ENCODE measurements around the gene ACOT11. TPM values are rescaled to one million over a fixed set of nuclear protein-coding genes. Genes with fewer than 3 reads are reported as not detected.

Gene ACOT11
- total RNA-seq, 2 donors from 2014 or later: 0.67 to 0.78 TPM

DNA sequence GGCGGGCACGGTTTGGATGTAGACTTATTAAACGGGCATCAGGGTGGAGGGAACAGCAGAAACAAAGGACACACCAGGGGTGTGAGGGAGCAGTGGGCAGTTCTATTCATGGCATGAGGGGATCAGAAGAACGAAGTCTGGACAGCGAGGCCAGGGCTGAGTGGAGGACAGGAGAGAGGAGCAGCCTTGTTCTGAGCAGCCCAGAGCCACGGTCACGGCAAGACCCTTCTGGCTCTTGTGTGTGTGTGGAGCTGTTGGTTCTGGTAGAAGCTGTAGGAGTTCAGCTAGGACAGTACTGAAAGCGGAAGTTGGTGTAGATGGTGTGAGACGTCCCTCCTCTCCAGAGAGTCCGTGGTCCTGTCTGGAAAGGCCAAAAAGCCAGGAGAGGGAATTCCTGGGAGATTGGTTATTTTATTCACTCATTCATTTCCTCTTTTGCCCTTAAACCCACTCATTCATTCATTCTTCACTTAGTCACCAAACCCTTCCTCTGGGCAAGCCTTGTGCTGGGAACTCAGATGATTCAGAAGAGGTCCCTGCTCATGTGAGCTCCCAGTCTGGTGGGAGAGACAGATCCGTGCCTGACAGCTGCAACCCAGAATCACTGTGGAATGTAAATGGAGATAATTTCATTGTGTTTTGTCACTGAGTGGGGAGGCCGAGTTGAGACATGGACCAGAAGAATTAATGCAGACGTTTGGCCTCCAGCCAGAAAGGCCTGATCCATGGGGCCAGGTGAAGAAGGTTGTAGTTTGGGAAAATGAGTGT, 4.1 kb upstream of the ACOT11 start:
- no peaks in the 10 kb centered on the region for H3K36me3 Mint-ChIP-seq (ENCODE audit: low read depth)
- H3K9me3 ChIP-seq (ENCODE audit: control insufficient read depth, low read length, poor library complexity, severe bottlenecking): no peaks in the 10 kb centered on the region
- H3K27ac Mint-ChIP-seq: peak overlapping the region; percentile 60
- no peaks in the 10 kb centered on the region for H3K27me3 Mint-ChIP-seq
- H3K4me1 Mint-ChIP-seq: peaks cover 20% of the 10 kb centered on the region
- DNase-seq (no peak), ATAC-seq (no peak)
- peak overlapping the region; percentile 7 for H3K4me3 Mint-ChIP-seq

DNA sequence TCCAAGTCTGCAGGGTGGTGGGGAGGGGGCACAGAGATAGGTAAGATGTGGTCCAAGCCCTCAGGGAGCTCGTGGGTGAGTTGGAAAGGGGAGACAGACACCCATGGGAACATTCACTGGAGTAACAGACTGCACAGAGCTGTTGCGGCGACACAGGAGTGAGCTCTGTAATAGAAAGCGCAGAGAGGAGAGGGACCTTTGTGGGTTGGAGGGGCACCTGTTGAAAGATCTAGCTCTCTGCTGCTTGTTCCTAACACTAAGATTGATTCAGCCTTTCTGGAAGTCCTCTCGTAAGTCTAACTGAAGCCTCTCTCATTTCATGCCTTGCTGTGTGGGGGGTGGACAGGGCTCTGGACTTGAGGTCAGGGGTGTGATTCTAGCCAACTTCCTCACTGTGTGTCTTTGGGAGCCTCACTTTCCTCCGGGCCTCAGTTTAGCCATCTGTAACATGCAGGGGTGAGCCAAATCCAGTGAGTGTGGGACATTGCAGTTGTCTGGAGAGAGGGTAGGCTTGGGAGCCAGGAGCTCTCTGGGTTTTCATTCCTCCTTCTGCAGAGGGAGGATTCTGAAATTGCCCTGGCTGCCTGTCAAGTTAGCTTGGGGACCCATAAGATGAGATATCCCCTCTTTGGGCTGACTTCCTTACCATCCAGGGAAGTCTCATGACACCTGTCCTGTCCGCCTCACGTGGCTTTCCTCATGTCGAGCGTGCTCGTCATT, 2.0 kb upstream of the ACOT11 start:
- H3K27ac Mint-ChIP-seq: no peak overlapping the region

DNA sequence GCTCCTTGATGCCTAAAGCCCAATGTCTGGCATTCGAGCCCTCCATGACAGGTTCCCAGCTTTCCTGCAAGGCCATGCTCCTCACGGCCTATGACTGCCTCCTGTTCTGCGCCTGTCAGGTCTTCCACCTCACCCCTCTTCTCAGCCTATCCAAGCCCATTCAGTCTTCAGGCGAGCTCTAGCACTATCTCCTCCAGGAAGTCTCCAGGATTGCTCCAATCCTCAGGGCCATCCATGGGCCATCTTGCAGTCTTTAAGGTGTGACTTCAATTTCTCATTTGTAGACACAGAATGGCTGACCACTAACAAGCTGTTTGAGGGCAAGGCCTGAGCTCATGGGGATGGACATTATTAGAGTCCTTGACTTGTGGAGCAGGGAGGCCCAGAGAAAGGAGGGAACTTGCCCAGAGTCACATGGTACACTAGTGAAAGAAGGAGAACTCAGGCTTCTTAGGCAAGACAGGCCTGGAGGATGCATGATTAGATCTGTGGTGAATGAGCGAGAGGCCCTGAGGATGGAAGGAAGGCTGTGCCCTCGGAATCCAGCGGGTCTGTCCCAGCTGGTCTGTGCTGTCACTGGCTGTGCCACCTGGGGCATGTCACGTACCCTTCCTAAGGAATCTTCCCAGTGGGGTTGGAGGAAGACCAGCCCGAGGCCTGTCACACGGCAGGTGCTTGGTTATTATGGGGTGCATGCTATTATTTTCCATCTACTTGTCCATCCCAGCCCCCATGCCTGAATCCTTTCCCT, 1.2 kb upstream of the ACOT11 start:
- Mint-ChIP-seq H3K36me3 (ENCODE audit: low read depth) (no peaks in the 10 kb centered on the region), H3K27me3 (no peaks in the 10 kb centered on the region), H3K4me1 (peaks cover 16% of the 10 kb centered on the region), H3K4me3 (no peak overlapping the region), H3K27ac (no peak overlapping the region)
- DNase-seq (no peak), ATAC-seq (no peak)
- H3K9me3 ChIP-seq (ENCODE audit: control insufficient read depth, low read length, poor library complexity, severe bottlenecking): no peaks in the 10 kb centered on the region

More for the DNA sequence above, 2.0 kb upstream of the ACOT11 start:
- Mint-ChIP-seq H3K27me3 (no peaks in the 10 kb centered on the region), H3K4me3 (no peak overlapping the region), H3K4me1 (peaks cover 20% of the 10 kb centered on the region), H3K36me3 (ENCODE audit: low read depth) (no peaks in the 10 kb centered on the region)
- no peaks in the 10 kb centered on the region for H3K9me3 ChIP-seq (ENCODE audit: control insufficient read depth, low read length, poor library complexity, severe bottlenecking)
- ATAC-seq (no peak), DNase-seq (no peak)

DNA sequence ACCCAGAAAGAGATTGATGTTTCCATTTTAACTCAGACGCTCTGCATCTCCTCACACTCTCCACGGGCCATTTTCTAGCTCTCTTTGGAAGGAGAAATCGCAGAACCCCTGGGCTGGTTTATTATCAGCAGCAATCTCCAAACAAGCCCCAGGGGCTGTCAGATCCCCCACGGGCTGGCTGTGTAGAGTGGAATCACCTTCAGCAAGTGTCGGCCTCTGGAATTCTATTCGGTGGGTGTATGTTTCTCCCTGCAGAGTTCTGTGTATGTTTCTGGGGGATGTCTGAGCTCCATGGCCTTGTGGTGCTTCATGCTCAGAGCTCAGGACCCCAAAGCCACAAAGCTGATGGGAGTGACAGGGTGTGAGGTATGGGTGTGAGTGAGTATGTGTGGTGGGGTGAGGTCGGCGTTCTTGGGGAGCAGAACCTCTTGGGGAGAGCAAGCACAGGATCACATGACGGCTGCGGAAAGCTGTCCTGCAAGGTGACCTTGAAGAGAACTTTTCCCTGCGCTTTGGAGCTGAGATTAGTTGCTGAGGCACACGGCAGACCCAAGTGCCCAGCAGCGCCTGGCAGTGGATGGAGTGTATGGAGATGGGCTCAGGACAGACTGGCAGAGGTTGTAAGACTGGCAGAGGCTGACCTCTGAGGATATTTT, 489 bp downstream of the ACOT11 start:
- no peaks in the 10 kb centered on the region for H3K9me3 ChIP-seq (ENCODE audit: control insufficient read depth, low read length, poor library complexity, severe bottlenecking)
- Mint-ChIP-seq H3K27ac (no peak overlapping the region), H3K4me3 (no peak overlapping the region), H3K27me3 (no peaks in the 10 kb centered on the region), H3K4me1 (peaks cover 9% of the 10 kb centered on the region), H3K36me3 (ENCODE audit: low read depth) (no peaks in the 10 kb centered on the region)
- DNase-seq: no peak
- no peak for ATAC-seq

DNA sequence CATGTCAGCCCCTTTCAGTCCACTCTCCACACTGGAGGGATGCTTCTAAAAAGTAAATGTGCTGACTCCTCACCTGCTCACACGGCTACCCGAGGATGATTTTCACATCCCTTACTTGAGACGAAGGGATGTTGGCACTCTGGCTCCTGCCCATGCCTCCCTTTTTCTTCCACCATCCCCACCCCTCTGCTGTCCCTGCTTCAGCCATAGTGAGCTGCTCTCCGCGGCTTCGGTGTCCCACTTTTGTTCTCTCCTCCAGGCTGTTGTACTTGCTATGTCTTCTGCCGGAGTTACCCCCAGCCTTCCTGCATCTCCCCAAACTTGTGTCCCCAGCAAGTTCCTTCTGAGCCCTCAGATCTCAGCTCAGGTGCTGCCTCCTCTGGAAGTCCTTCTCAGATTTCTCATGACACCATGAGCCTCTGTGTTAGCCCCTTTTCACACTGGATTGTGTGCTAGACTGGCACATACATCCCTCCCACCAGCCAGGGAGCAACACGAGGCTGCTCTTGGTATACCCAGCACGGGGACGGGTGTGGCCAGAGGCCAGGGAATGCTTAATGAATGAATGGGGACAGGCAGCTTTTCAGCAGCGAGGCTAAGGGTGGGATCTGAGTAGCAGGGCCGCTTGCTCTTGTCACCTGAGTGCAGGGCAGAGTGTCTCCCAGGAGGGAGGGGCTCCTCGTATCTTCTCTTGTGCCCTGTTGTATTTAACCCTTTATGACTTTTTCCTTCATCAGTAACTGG, 1.3 kb downstream of the ACOT11 start:
- Mint-ChIP-seq H3K4me3 (no peak overlapping the region), H3K27ac (no peak overlapping the region), H3K27me3 (no peaks in the 10 kb centered on the region), H3K4me1 (peaks cover 7% of the 10 kb centered on the region), H3K36me3 (ENCODE audit: low read depth) (no peaks in the 10 kb centered on the region)
- H3K9me3 ChIP-seq (ENCODE audit: control insufficient read depth, low read length, poor library complexity, severe bottlenecking): no peaks in the 10 kb centered on the region
- DNase-seq (no peak), ATAC-seq (no peak)

DNA sequence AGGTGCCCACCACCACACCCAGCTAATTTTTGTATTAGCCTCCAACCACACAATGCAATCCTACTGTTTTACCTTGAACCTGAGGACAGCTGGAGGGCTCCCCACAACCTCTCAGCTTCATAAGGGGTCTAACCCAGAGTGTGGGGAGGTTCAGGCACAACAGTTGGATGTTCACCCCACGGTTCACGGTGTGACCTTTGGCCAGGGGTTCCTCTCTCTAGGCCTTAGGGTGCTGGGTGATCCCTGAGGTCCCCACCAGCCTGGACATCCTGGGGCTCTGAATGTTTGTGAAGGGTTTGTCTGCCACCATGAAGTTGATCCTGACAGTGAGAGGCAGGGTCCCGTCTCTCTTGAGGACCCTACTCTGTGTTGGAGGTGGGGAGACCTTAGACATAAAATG, 3.9 kb downstream of the ACOT11 start:
- no peaks in the 10 kb centered on the region for H3K9me3 ChIP-seq (ENCODE audit: control insufficient read depth, low read length, poor library complexity, severe bottlenecking)
- H3K27ac Mint-ChIP-seq: no peak overlapping the region
- H3K36me3 Mint-ChIP-seq (ENCODE audit: low read depth): no peaks in the 10 kb centered on the region
- DNase-seq (no peak), ATAC-seq (no peak)
- H3K4me3 Mint-ChIP-seq: no peak overlapping the region
- no peaks in the 10 kb centered on the region for H3K27me3 Mint-ChIP-seq
- peaks cover 2% of the 10 kb centered on the region for H3K4me1 Mint-ChIP-seq

DNA sequence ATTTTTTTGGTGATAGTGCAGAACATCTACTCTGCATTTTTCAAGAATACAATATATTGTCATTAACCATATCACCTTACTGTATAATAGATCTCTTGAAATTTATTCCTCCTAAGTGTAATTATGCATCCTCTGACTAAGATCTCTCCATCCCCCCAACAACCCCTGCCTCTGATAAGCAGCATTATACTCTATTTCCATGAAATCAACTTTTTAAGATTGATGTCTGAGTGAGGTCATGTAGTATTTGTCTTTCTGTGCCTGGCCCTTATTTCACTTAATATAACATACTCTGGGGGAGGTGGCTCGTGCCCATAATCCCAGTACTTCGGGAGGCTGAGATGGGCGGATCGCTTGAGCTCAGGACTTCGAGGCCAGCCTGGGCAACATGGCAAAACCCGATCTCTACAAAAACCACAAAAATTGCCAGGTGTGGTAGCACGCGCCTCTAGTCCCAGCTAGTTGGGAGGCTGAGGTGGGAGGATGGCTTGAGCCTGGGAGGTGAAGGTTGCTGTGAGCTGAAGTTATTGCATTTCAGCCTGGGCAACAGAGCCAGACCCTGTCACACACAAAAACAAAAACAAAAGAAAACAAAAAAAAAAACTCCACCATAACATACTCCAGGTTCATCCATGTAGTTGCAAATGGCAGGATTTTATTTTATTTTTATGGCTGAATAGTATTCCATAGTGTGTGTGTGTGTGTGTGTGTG, 5.7 kb downstream of the ACOT11 start:
- no peak overlapping the region for H3K4me3 Mint-ChIP-seq
- peaks cover 9% of the 10 kb centered on the region for H3K27me3 Mint-ChIP-seq
- DNase-seq: no peak
- no peaks in the 10 kb centered on the region for H3K9me3 ChIP-seq (ENCODE audit: control insufficient read depth, low read length, poor library complexity, severe bottlenecking)
- ATAC-seq: no peak
- H3K36me3 Mint-ChIP-seq (ENCODE audit: low read depth): peaks cover 3% of the 10 kb centered on the region
- H3K4me1 Mint-ChIP-seq: peaks cover 9% of the 10 kb centered on the region
- no peak overlapping the region for H3K27ac Mint-ChIP-seq

DNA sequence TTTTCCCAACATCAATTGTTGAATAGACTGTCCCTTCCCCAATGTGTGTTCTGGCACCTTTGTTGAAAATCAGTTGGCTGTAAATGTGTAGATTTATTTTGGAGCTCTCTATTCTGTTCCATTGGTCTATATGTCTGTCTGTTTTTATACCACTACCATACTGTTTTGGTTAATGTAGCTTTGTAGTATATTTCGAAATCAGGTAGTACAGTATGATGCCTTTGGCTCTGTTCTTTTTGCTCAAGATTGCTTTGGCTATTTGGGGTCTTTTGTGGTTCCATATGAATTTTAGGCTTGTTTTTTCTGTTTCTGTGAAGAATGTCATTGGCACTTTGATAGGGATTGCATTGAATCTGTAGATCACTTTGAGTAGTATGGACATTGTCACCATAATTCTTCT, 8.1 kb downstream of the ACOT11 start:
- no peak overlapping the region for H3K4me3 Mint-ChIP-seq
- no peak for DNase-seq
- no peak for ATAC-seq
- no peaks in the 10 kb centered on the region for H3K9me3 ChIP-seq (ENCODE audit: control insufficient read depth, low read length, poor library complexity, severe bottlenecking)
- peaks cover 9% of the 10 kb centered on the region for H3K27me3 Mint-ChIP-seq
- H3K4me1 Mint-ChIP-seq: peaks cover 7% of the 10 kb centered on the region
- no peak overlapping the region for H3K27ac Mint-ChIP-seq
- H3K36me3 Mint-ChIP-seq (ENCODE audit: low read depth): peaks cover 3% of the 10 kb centered on the region

DNA sequence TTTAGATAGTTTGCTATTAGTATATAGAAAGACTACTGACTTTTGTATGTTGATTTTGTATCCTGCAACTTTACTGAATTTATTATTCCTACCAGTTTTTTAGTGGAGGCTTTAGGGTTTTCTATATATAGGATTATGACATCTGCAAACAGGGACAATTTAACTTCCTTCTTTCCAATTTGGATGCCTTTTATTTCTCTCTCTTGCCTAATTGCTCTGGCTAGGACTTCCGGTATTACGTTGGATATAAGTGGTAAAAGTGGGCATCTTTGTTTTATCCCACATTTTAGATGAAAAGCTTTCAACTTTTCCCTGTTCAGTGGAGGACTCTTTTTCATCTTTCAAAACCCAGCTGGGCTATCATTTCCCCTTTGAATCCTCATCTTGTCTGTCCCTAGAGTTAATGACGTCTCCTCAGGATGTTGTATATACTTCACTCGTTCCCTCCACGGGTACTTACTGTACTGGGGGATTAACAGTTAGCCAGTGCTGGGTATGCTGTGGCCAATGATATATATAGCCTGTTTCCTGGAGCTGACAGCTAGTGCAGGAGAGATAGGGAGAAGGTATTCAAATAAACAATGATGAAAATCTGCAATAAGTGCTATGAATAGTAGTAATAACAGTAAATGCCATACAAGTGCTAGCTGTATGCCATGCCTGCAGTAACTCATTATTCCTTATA, 9.8 kb downstream of the ACOT11 start:
- no peak for ATAC-seq
- Mint-ChIP-seq H3K36me3 (ENCODE audit: low read depth) (peaks cover 3% of the 10 kb centered on the region), H3K27me3 (peaks cover 9% of the 10 kb centered on the region), H3K27ac (no peak overlapping the region), H3K4me1 (peaks cover 7% of the 10 kb centered on the region), H3K4me3 (peak overlapping the region; percentile 6)
- DNase-seq: no peak
- no peaks in the 10 kb centered on the region for H3K9me3 ChIP-seq (ENCODE audit: control insufficient read depth, low read length, poor library complexity, severe bottlenecking)

DNA sequence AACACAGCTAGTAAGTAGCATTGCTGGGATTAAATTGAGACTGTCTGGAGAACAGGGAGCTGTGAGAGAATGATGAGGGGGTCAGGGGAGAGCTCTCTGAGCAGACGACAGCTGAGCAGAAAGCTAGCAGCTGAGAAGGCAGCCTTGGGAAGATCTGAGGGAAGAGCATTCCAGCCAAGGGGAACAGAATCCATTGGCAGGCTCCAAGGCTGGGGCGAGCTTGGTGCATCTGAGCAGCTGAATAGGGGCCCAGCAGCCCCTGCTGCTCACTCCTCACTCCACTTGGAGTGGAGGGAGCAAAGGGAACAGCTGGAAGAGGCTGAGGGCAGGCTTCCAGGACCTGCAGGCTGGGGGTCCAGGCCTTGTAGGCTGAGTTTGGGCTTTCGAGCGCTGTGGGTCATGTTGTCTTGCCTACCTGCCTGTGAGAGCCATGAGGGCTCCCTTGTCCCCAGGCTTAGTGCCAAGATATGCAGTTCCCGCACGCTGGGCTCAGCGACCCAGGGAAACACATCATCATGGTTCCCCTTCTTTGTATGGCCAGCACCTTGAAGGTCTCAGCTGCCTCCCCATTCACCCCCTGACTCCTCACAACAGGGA, 10.5 kb downstream of the ACOT11 start:
- no peak overlapping the region for H3K27ac Mint-ChIP-seq
- H3K36me3 Mint-ChIP-seq (ENCODE audit: low read depth): peaks cover 3% of the 10 kb centered on the region
- peak overlapping the region; percentile 6 for H3K4me3 Mint-ChIP-seq
- peaks cover 9% of the 10 kb centered on the region for H3K27me3 Mint-ChIP-seq
- ATAC-seq (no peak), DNase-seq (no peak)
- H3K4me1 Mint-ChIP-seq: peaks cover 7% of the 10 kb centered on the region
- H3K9me3 ChIP-seq (ENCODE audit: control insufficient read depth, low read length, poor library complexity, severe bottlenecking): no peaks in the 10 kb centered on the region

DNA sequence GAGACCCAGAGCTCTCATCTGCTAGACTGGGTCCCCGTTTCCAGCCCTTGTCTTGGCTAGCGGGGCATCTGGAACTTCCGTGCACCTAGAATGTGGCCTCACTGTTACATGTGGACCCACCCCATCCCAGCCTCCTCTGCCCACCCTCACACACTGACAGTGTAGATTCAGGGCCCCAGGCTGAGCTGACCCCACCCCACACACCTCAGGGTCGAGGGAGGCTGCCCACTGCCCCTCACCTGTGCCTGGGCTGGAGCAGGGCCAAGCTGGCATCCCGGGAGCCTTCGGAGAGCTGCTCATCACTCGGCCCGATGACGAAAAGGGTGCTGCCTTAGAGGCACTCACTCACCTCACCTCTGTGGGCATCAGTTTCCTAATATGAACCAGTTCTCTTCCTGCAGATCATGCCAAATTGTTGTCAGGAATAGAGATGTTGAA, 11.1 kb downstream of the ACOT11 start:
- H3K4me1 Mint-ChIP-seq: peaks cover 7% of the 10 kb centered on the region
- H3K4me3 Mint-ChIP-seq: no peak overlapping the region
- H3K36me3 Mint-ChIP-seq (ENCODE audit: low read depth): peaks cover 3% of the 10 kb centered on the region
- DNase-seq (no peak), ATAC-seq (no peak)
- H3K9me3 ChIP-seq (ENCODE audit: control insufficient read depth, low read length, poor library complexity, severe bottlenecking): no peaks in the 10 kb centered on the region
- peaks cover 9% of the 10 kb centered on the region for H3K27me3 Mint-ChIP-seq
- H3K27ac Mint-ChIP-seq: no peak overlapping the region

Measured in T-helper 17 cell (primary cell).